Endothelial cell of umbilical vein (primary cell): ENCODE measurements around the gene CLEC4M.

Source experiments
- EZH2 ChIP-seq: IDR thresholded peaks from 2 replicates; pipeline ENCODE4 v1.6.1; 2012; ENCODE audit warnings: borderline replicate concordance, low read depth, mild to moderate bottlenecking, moderate library complexity, low read length, inconsistent platforms; ENCODE audit not compliant: severe bottlenecking
- GATA2 ChIP-seq: IDR thresholded peaks from 2 replicates; pipeline ENCODE4 v1.7.0; 2011; ENCODE audit warnings: low read depth, mild to moderate bottlenecking, moderate library complexity, mixed read lengths, low read length; ENCODE audit not compliant: insufficient read length, insufficient read depth
- JUN ChIP-seq: IDR thresholded peaks from 2 replicates; pipeline ENCODE4 v1.6.1; 2011; ENCODE audit warnings: borderline replicate concordance, low read depth; ENCODE audit not compliant: insufficient read length, insufficient read depth
- TF ChIP-seq, protein P1 (sequence below), 2 donors: IDR thresholded peaks; 1 replicate in 1 of 2; 2 replicates in 1 of 2; pipeline ENCODE4 v1.5.1; 2011; ENCODE audit warnings: low read length in 2 of 2, mild to moderate bottlenecking in 2 of 2, moderate library complexity in 2 of 2, control low read depth in 1 of 2, inconsistent platforms in 1 of 2, low read depth in 1 of 2; ENCODE audit not compliant: insufficient read depth in 1 of 2; ENCODE audit errors: extremely low read depth in 1 of 2

DNA sequence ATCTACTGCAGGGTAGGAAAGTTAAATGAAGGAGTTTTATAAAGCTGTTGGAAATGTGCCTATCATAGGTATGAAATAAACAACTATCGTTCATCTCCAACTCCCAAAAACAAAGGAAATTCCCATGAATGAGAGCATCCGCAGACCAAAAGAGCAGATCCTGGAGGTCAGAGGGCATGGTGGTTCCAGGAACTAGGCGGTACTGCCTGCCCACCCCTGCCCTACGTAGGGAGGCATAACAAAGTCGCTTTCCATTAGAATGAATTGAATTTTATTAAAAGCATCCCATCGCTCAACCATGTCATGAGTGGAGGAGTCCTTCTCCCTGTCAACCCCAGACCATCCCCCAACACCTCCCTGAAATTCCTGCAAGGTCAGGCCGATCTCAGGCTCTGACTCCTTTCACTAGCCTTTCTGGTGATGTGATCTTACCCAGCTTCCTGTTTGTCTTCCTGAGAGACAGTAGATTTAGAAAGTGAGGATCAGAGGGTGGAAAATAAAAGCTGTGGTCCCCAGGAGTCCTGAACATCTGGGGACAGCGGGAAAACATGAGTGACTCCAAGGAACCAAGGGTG lies at the start of gene CLEC4M:
- TF ChIP-seq GATA2 (no peak), EZH2 (no peak), JUN (no peak)
- TF ChIP-seq, protein P1, sequence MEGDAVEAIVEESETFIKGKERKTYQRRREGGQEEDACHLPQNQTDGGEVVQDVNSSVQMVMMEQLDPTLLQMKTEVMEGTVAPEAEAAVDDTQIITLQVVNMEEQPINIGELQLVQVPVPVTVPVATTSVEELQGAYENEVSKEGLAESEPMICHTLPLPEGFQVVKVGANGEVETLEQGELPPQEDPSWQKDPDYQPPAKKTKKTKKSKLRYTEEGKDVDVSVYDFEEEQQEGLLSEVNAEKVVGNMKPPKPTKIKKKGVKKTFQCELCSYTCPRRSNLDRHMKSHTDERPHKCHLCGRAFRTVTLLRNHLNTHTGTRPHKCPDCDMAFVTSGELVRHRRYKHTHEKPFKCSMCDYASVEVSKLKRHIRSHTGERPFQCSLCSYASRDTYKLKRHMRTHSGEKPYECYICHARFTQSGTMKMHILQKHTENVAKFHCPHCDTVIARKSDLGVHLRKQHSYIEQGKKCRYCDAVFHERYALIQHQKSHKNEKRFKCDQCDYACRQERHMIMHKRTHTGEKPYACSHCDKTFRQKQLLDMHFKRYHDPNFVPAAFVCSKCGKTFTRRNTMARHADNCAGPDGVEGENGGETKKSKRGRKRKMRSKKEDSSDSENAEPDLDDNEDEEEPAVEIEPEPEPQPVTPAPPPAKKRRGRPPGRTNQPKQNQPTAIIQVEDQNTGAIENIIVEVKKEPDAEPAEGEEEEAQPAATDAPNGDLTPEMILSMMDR (IDR thresholded peaks at IDR 0.05; ENCODE audit: extremely low read depth in 1 of 2, insufficient read depth in 1 of 2, low read depth in 1 of 2, low read length in 2 of 2) = no peak
